GM23248 (cell line): ENCODE data around the gene DNAJB4. TPM values are rescaled to one million over a fixed set of nuclear protein-coding genes. Genes with fewer than 3 reads are reported as not detected.

ENCODE experiments used
- DNase-seq: peaks from one replicate; pipeline ENCODE4 v3.0.0-alpha.2; 2015
- H2AFZ ChIP-seq: fragments of 200-600 bp; sonication (generic); 2 replicates; pipeline ENCODE4 v1.6.1; 2016; ENCODE audit warnings: antibody characterized with exemption
- H3F3A ChIP-seq: fragments of 200-600 bp; sonication (generic); 2 replicates; pipeline ENCODE4 v1.6.1; 2016; ENCODE audit warnings: mild to moderate bottlenecking, antibody characterized with exemption, mixed run types; ENCODE audit not compliant: insufficient read depth
- H3K27ac ChIP-seq: fragments of 200-600 bp; sonication (generic); 2 replicates; pipeline ENCODE4 v1.5.1; 2016; ENCODE audit warnings: mild to moderate bottlenecking
- H3K27me3 ChIP-seq: fragments of 200-600 bp; sonication (generic); replicated peaks from 2 replicates; pipeline ENCODE4 v1.6.1; 2016; ENCODE audit warnings: mild to moderate bottlenecking; ENCODE audit not compliant: insufficient read depth
- H3K36me3 ChIP-seq: fragments of 200-600 bp; sonication (generic); 2 replicates; pipeline ENCODE4 v1.6.1; 2016; ENCODE audit warnings: low read depth, mild to moderate bottlenecking
- H3K4me1 ChIP-seq: fragments of 200-600 bp; sonication (generic); 2 replicates; pipeline ENCODE4 v1.6.1; 2016; ENCODE audit warnings: mild to moderate bottlenecking; ENCODE audit not compliant: insufficient read depth
- H3K4me2 ChIP-seq: fragments of 200-600 bp; sonication (generic); one replicate; pipeline ENCODE4 v1.6.1; 2016; ENCODE audit warnings: mild to moderate bottlenecking; ENCODE audit not compliant: unreplicated experiment
- H3K4me3 ChIP-seq: fragments of 200-600 bp; sonication (generic); 2 replicates; pipeline ENCODE4 v1.5.1; 2016; ENCODE audit warnings: mild to moderate bottlenecking
- H3K79me2 ChIP-seq: fragments of 200-600 bp; sonication (generic); 2 replicates; pipeline ENCODE4 v1.6.1; 2016; ENCODE audit warnings: mild to moderate bottlenecking; ENCODE audit not compliant: insufficient read depth
- H3K9ac ChIP-seq: fragments of 200-600 bp; sonication (generic); 2 replicates; pipeline ENCODE4 v1.6.1; 2016; ENCODE audit warnings: mild to moderate bottlenecking
- H3K9me2 ChIP-seq: fragments of 200-600 bp; sonication (generic); 2 replicates; pipeline ENCODE4 v1.6.1; 2016; ENCODE audit warnings: mixed run types, mild to moderate bottlenecking, moderate library complexity; ENCODE audit not compliant: insufficient read depth
- H3K9me3 ChIP-seq: fragments of 200-600 bp; sonication (generic); one replicate; pipeline ENCODE4 v1.6.1; 2017; ENCODE audit warnings: low read depth
- H4K20me1 ChIP-seq: fragments of 200-600 bp; sonication (generic); 2 replicates; pipeline ENCODE4 v1.6.0; 2016; ENCODE audit not compliant: insufficient read depth
- EZH2 ChIP-seq: fragments of 200-600 bp; sonication (generic); IDR thresholded peaks from 2 replicates; pipeline ENCODE4 v1.6.1; 2018; ENCODE audit warnings: antibody characterized with exemption, mild to moderate bottlenecking; ENCODE audit not compliant: insufficient read depth, poor library complexity, severe bottlenecking
- EZH2phosphoT487 ChIP-seq: fragments of 200-600 bp; sonication (generic); IDR thresholded peaks from 2 replicates; pipeline ENCODE4 v1.6.1; 2018; ENCODE audit warnings: antibody characterized with exemption, moderate library complexity, mild to moderate bottlenecking, low read depth; ENCODE audit not compliant: insufficient read depth
- WGBS, 2 experiments: methylation state at CpG; one replicate each; pipeline ENCODE4 v1.1.6; 2015 to 2017; ENCODE audit warnings: low lambda C conversion rate in 2 of 2, low coverage in 1 of 2; ENCODE audit errors: missing lambda C conversion rate in 2 of 2; 5-methylcytosine and 5-hydroxymethylcytosine counted together
- in situ Hi-C: fragments of 300-500 bp; cut with MboI; formaldehyde crosslinking; loops from 2 replicates; pipeline ENCODE4 v1.15.0; 2020
- polyA plus RNA-seq: library from polyadenylated mRNA; unstranded; fragments of >200 nt; fragmentation: Nextera tagmentation; extraction: Ambion mirVana; gene quantifications from 2 replicates; pipeline ENCODE4 v1.2.1, GENCODE V29; 2016
- total RNA-seq: library from RNA; depleted of rRNA; stranded (reverse); fragments of >200 nt; shearing (Covaris generic); gene quantifications from 2 replicates; pipeline ENCODE4 v1.2.3, GENCODE V29; 2014; rRNA removed

Gene DNAJB4
- total RNA-seq (125 and 133 TPM in 2 replicates), polyA plus RNA-seq (147 and 151 TPM in 2 replicates)

DNA sequence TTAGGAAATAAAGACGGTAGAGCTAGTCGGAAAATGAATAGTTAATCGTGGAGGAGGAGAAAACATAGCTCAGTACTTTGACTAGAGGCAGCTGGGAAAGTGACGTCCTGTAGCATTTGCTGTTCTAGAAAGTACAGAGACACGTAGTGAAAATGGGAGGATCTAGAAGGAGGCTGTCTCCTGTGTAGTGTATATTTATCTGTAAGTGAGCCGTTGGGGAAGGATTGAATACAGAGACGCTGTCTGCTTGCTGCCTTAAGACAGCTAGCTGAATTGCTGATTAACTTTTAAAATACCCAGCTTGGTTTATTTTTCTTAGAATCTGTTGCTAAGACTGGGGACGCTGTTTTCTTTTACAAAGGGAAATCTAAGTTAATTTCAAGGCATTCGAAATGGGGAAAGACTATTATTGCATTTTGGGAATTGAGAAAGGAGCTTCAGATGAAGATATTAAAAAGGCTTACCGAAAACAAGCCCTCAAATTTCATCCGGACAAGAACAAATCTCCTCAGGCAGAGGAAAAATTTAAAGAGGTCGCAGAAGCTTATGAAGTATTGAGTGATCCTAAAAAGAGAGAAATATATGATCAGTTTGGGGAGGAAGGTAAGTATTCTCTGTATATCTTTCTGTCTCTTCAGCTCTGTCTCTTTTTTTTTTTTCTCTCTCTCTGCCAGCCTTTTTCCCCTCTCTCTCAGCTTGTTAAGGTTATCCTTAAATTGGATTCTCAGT, at the start of gene DNAJB4:
Gene DNAJB4, plus strand, starts transcription at position 221 of the 729 bp plus-strand sequence. Its CDS starts 172 bp downstream, at position 393.
- Histone ChIP-seq H3K36me3 (peaks cover 12% of the 10 kb centered on the region; the same call in 1 of the 2 replicates), H3K9me2 (no peaks in the 10 kb centered on the region), H2AFZ (peak within 1 kb of the TSS; percentile 75), H4K20me1 (peaks cover 14% of the 10 kb centered on the region; the same call in 1 of the 2 replicates), H3K4me2 (peak within 1 kb of the TSS; percentile 97), H3K27ac (peak within 1 kb of the TSS; percentile 91), H3F3A (peaks cover 81% of the 10 kb centered on the region), H3K79me2 (peaks cover 93% of the 10 kb centered on the region), H3K9me3 (no peaks in the 10 kb centered on the region), H3K4me3 (peak within 1 kb of the TSS; percentile 95), H3K27me3 (no peaks in the 10 kb centered on the region), H3K9ac (peak within 1 kb of the TSS; percentile 96), H3K4me1 (peaks cover 35% of the 10 kb centered on the region)
- peak; percentile 98 for DNase-seq
- in situ Hi-C loops, result no loop called here
- TF ChIP-seq EZH2phosphoT487 (no peak), EZH2 (no peak)
- WGBS, 2 experiments, result 0 to 1% methylated on average over 12 of the region's 12 CpGs

DNA sequence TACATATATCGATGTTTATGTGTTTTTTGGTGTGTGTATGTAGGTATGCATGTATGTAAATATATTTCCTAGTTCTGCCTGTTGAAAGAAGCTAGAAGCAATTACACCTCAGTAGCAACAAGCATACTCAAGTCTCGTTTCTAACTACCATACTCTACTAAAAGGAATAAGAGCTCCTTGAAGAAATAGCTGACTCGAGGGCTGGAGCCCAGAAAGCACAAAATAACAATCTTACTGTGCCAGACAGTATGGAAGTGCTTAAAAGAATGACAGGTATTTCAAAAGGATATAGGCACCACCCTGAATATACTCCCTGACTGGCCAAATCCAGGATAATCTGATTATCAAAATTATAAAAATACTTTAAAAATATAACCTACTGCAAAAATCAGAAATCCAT, 49.0 kb upstream of the DNAJB4 start:
- Histone ChIP-seq H4K20me1 (no peaks in the 10 kb centered on the region), H3K36me3 (peaks cover 93% of the 10 kb centered on the region), H3K9me3 (no peaks in the 10 kb centered on the region), H3K4me3 (no peak overlapping the region), H3K27me3 (no peaks in the 10 kb centered on the region), H3K4me2 (no peak overlapping the region), H3F3A (peaks cover 65% of the 10 kb centered on the region), H3K4me1 (peaks cover 12% of the 10 kb centered on the region), H2AFZ (no peak overlapping the region), H3K9ac (no peak overlapping the region), H3K27ac (no peak overlapping the region), H3K79me2 (peaks cover 100% of the 10 kb centered on the region), H3K9me2 (no peaks in the 10 kb centered on the region)
- DNase-seq, result no peak
- TF ChIP-seq EZH2phosphoT487, result no peak
- no peak for TF ChIP-seq EZH2
- in situ Hi-C loops, result no loop called here
- WGBS, 2 experiments, result 86 to 89% methylated on average over 3 of the region's 3 CpGs

DNA sequence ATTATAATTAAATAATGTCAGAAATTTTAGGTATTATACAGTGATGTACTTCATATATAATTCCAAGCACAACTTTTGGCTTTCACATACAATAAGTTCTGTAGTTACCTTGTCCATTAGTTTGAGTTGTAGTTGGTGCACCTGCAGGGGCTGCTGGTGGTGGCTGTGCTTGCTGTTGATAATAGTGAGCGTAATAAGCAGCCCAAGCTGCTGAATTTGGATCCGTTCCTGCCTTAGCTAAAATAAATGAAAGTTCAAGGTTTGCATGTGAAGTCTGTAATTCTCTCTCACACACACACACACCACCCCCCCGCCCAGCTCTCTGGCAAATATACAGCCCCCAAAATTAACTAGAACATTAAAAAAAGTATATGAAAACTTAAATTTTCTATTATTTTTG, 48.3 kb upstream of the DNAJB4 start:
- Histone ChIP-seq H3K36me3 (peaks cover 93% of the 10 kb centered on the region), H3K4me1 (peaks cover 12% of the 10 kb centered on the region), H3K79me2 (peaks cover 100% of the 10 kb centered on the region), H3K27me3 (no peaks in the 10 kb centered on the region), H3K9me2 (no peaks in the 10 kb centered on the region), H3K9me3 (no peaks in the 10 kb centered on the region), H3F3A (peaks cover 65% of the 10 kb centered on the region), H2AFZ (no peak overlapping the region), H3K27ac (no peak overlapping the region), H3K4me3 (no peak overlapping the region), H4K20me1 (no peaks in the 10 kb centered on the region), H3K4me2 (no peak overlapping the region), H3K9ac (no peak overlapping the region)
- 98 to 100% methylated on average over 3 of the region's 3 CpGs for WGBS, 2 experiments
- in situ Hi-C loops, result no loop called here
- no peak for DNase-seq
- TF ChIP-seq EZH2phosphoT487 (no peak), EZH2 (no peak)

DNA sequence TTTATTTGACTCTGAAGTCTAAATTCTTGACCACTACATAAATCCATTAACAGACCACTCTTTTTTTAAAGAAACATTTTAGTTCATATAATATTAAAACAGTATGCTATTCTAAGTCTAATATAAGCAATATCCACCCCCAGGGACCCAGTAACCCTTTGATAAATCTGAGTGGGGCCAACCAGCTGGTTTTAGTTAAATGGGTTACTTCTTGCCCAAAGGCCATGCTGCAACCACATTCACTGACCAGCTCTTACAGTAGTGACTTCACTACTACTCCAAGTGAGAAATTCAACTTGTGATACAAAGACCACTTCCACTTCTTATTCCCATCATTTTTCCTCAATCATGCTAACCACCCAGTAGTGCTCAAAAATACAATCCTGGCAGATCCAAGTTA, 46.3 kb upstream of the DNAJB4 start:
- DNase-seq, result no peak
- in situ Hi-C loops, result no loop called here

More for the DNA sequence above, 46.3 kb upstream of the DNAJB4 start:
- Histone ChIP-seq H3K27me3 (no peaks in the 10 kb centered on the region), H3K4me1 (peaks cover 12% of the 10 kb centered on the region), H3K9ac (no peak overlapping the region), H3K9me2 (no peaks in the 10 kb centered on the region), H3K9me3 (no peaks in the 10 kb centered on the region), H4K20me1 (no peaks in the 10 kb centered on the region), H3K4me2 (no peak overlapping the region), H3K79me2 (peaks cover 100% of the 10 kb centered on the region), H3F3A (peaks cover 72% of the 10 kb centered on the region), H3K36me3 (peaks cover 96% of the 10 kb centered on the region), H2AFZ (no peak overlapping the region), H3K27ac (no peak overlapping the region), H3K4me3 (no peak overlapping the region)
- TF ChIP-seq EZH2phosphoT487 (no peak), EZH2 (no peak)
